ENCODE data around the gene DOLK. TPM values are rescaled to one million over a fixed set of nuclear protein-coding genes. Genes with fewer than 3 reads are reported as not detected.

The DOLK gene
- total and polyA plus RNA-seq, 4 donors, result 9.5 to 15.3 (median 11.7) TPM

- no peak overlapping the region for H3K4me3 ChIP-seq (ENCODE audit: low read depth in 1 of 3, low read length in 3 of 3)
- 56% methylated on average over 8 of the region's 8 CpGs for whole genome bisulfite sequencing
- no peaks in the 10 kb centered on the region for H3K27me3 ChIP-seq (ENCODE audit: control insufficient read depth in 4 of 4, insufficient read depth in 4 of 4, low read length in 3 of 4)
- H3K9ac ChIP-seq (ENCODE audit: low read depth in 1 of 2, low read length in 2 of 2), result peak overlapping the region in 1 of 2 donors; percentile 5
- H3K36me3 ChIP-seq (ENCODE audit: control insufficient read depth in 4 of 4, insufficient read depth in 3 of 4, low read depth in 1 of 4, low read length in 3 of 4), result peaks cover 6 to 38% (median 30%) of the 10 kb centered on the region in 4 donors
- TF ChIP-seq ZBTB33 (IDR thresholded peaks at IDR 0.05), result no peak
- peak; percentile 41 for TF ChIP-seq SP1 (IDR thresholded peaks at IDR 0.05)
- no peak for TF ChIP-seq YY1 (IDR thresholded peaks at IDR 0.05)
- peak in 1 of 2 donors; percentile 22 for TF ChIP-seq RAD21 (IDR thresholded peaks at IDR 0.05)
- TF ChIP-seq EGR1 (IDR thresholded peaks at IDR 0.05; ENCODE audit: low read depth in 2 of 2), result no peak
- no peak for TF ChIP-seq RXRA (IDR thresholded peaks at IDR 0.05)
- TF ChIP-seq ATF3 (IDR thresholded peaks at IDR 0.05), result no peak
- no peak for TF ChIP-seq HNF4A (conservative IDR thresholded peaks at IDR 0.05)
- TF ChIP-seq REST (IDR thresholded peaks at IDR 0.05), result no peak
- TF ChIP-seq HNF4G (IDR thresholded peaks at IDR 0.05), result no peak
- no peak for TF ChIP-seq TAF1 (conservative IDR thresholded peaks at IDR 0.05)
- TF ChIP-seq MAX (IDR thresholded peaks at IDR 0.05), result no peak
- peak; percentile 91 for TF ChIP-seq NR2F2 (IDR thresholded peaks at IDR 0.05)
- peak; percentile 8 to 23 for TF ChIP-seq JUND (IDR thresholded peaks at IDR 0.05)
- TF ChIP-seq CTCF (IDR thresholded peaks at IDR 0.05; ENCODE audit: low read depth, low read length, missing input control), result no peak
- no peak for TF ChIP-seq FOXA2 (IDR thresholded peaks at IDR 0.05)
- TF ChIP-seq FOXA1 (IDR thresholded peaks at IDR 0.05), result no peak
- peak in 1 of 2 donors; percentile 16 for TF ChIP-seq GABPA (IDR thresholded peaks at IDR 0.05 in 1 of 2, conservative IDR thresholded peaks at IDR 0.05 in 1 of 2)
- peaks cover 3 to 49% (median 27%) of the 10 kb centered on the region in 4 donors for H3K4me1 ChIP-seq (ENCODE audit: control insufficient read depth in 4 of 4, insufficient read depth in 4 of 4, low read length in 3 of 4)
- no peak for DNase-seq (ENCODE audit: low spot score)
- H3K9me3 ChIP-seq (ENCODE audit: control insufficient read depth in 4 of 4, low read length in 3 of 4), result no peaks in the 10 kb centered on the region
- H3K27ac ChIP-seq (ENCODE audit: low read depth in 1 of 2, low read length in 2 of 2), result peak overlapping the region; percentile 34 to 47
Measured at GRCh38 chr9:128911529-128912035, 35.8 kb downstream of the DOLK start.
